Islet precursor cell (in vitro differentiated cells): ENCODE data around the gene APCDD1L.
"Not testable (repeated sequence)": the region's sequence is repeated elsewhere in the genome, so short reads cannot be mapped to it uniquely, and the experiment has no call there.

ENCODE experiments used
- DNase-seq: peaks from one replicate; pipeline ENCODE4 v3.0.0-alpha.2; 2018

Gene APCDD1L

GRCh38 chr20:58544891-58545290 lies 29.7 kb upstream of the APCDD1L start:
- DNase-seq: no peak

GRCh38 chr20:58544286-58544685 lies 29.1 kb upstream of the APCDD1L start:
- DNase-seq: no peak

GRCh38 chr20:58543274-58543673 lies 28.1 kb upstream of the APCDD1L start:
- DNase-seq: no peak

- no peak for DNase-seq
These were observed 27.4 kb upstream of the APCDD1L start for GRCh38 chr20:58542411-58543095.

GRCh38 chr20:58542034-58542410 lies 26.8 kb upstream of the APCDD1L start:
- not testable (repeated sequence) for DNase-seq

- DNase-seq: no peak
These were observed 23.6 kb upstream of the APCDD1L start for GRCh38 chr20:58538752-58539151.

- DNase-seq: no peak
These were observed 22.6 kb upstream of the APCDD1L start for GRCh38 chr20:58537831-58538230.

GRCh38 chr20:58536289-58536688 lies 21.1 kb upstream of the APCDD1L start:
- DNase-seq: no peak

- DNase-seq: no peak
These were observed 16.5 kb upstream of the APCDD1L start for GRCh38 chr20:58531657-58532056.

- DNase-seq: no peak
These were observed 15.9 kb upstream of the APCDD1L start for GRCh38 chr20:58531063-58531462.

- DNase-seq: no peak
These were observed 13.2 kb upstream of the APCDD1L start for GRCh38 chr20:58528412-58528811.

- no peak for DNase-seq
These were observed 11.2 kb upstream of the APCDD1L start for GRCh38 chr20:58526411-58526810.

GRCh38 chr20:58524814-58525213 lies 9.6 kb upstream of the APCDD1L start:
- peak; percentile 63 for DNase-seq

GRCh38 chr20:58523971-58524315 lies 8.7 kb upstream of the APCDD1L start:
- DNase-seq: no peak

GRCh38 chr20:58523072-58523970 lies 8.1 kb upstream of the APCDD1L start:
- no peak for DNase-seq

GRCh38 chr20:58522666-58523065 lies 7.5 kb upstream of the APCDD1L start:
- DNase-seq: no peak

- no peak for DNase-seq
These were observed 6.6 kb upstream of the APCDD1L start for GRCh38 chr20:58521763-58522162.

GRCh38 chr20:58519940-58520712 lies 4.9 kb upstream of the APCDD1L start:
- no peak for DNase-seq

- peak; percentile 35 for DNase-seq
These were observed 3.8 kb upstream of the APCDD1L start for GRCh38 chr20:58518896-58519593.

GRCh38 chr20:58518387-58518786 lies 3.2 kb upstream of the APCDD1L start:
- DNase-seq: peak; percentile 30

GRCh38 chr20:58514321-58515232 lies 622 bp downstream of the APCDD1L start:
- peak; percentile 68 for DNase-seq
